Activated naive CD8-positive, alpha-beta T cell treated with anti-CD3 and anti-CD28 coated beads, Interleukin-2, amount 50 U/mL, for 24 hours (primary cell): ENCODE measurements around the gene LTBP2.
A peak's percentile ranks its signal among the peaks of the same experiment; 100 is the strongest.

ENCODE experiments used
- ATAC-seq: fragments of 150-1000 bp; cut with Tn5 transposase; one replicate; pipeline ENCODE4 v1.10.0; 2021
- DNase-seq: peaks from one replicate; pipeline ENCODE4 v3.0.0; 2021
- H3K27ac Mint-ChIP-seq: one replicate; pipeline ENCODE4 v1.8.0; 2021; ENCODE audit warnings: mild to moderate bottlenecking, mixed read lengths
- H3K27me3 Mint-ChIP-seq: one replicate; pipeline ENCODE4 v1.8.0; 2021; ENCODE audit warnings: mixed read lengths
- H3K36me3 Mint-ChIP-seq: one replicate; pipeline ENCODE4 v1.8.0; 2021; ENCODE audit warnings: low read depth, mixed read lengths
- H3K4me1 Mint-ChIP-seq: one replicate; pipeline ENCODE4 v1.8.0; 2021; ENCODE audit warnings: mixed read lengths
- H3K4me3 Mint-ChIP-seq: one replicate; pipeline ENCODE4 v1.8.0; 2021; ENCODE audit warnings: mild to moderate bottlenecking, moderate library complexity, mixed read lengths
- H3K9me3 Mint-ChIP-seq: one replicate; pipeline ENCODE4 v1.8.0; 2021; ENCODE audit warnings: mixed read lengths

LTBP2 gene

DNA sequence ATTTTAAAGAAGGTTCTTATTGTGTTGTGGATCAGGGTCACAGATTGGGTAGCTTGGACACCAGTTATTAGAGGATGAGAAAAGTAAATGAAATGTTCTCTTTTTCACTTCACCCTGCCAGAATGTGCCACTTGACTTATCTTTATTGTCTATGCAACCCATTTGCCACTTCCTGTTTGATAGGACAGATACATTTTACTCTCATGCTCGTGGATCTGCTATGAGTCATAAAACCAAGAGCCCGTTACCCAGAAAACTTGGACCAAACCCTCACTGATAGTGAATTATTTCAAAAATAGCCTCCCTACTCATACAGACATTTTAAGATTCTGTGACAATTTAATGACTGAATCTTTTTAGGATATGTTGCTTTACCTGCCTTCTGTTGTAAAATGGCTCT lies 116.7 kb downstream of the LTBP2 start:
- Mint-ChIP-seq H3K4me3 (no peak overlapping the region), H3K36me3 (peaks cover 3% of the 10 kb centered on the region), H3K9me3 (no peaks in the 10 kb centered on the region), H3K4me1 (peaks cover 24% of the 10 kb centered on the region), H3K27me3 (no peaks in the 10 kb centered on the region), H3K27ac (peak overlapping the region; percentile 90)
- no peak for DNase-seq
- ATAC-seq = no peak

GRCh38 chr14:74493343-74494261 lies 118.4 kb downstream of the LTBP2 start, which contains the start of gene ISCA2:
ISCA2 (plus strand) TSS chr14:74493765; CDS start chr14:74493775, 10 bp downstream.
- peak; percentile 100 for DNase-seq
- no peaks in the 10 kb centered on the region for H3K27me3 Mint-ChIP-seq
- H3K36me3 Mint-ChIP-seq = peaks cover 2% of the 10 kb centered on the region
- no peaks in the 10 kb centered on the region for H3K9me3 Mint-ChIP-seq
- peak; percentile 97 for ATAC-seq
- H3K4me3 Mint-ChIP-seq = no peak within 1 kb of the TSS
- peak within 1 kb of the TSS; percentile 90 for H3K27ac Mint-ChIP-seq
- H3K4me1 Mint-ChIP-seq = peaks cover 34% of the 10 kb centered on the region

DNA sequence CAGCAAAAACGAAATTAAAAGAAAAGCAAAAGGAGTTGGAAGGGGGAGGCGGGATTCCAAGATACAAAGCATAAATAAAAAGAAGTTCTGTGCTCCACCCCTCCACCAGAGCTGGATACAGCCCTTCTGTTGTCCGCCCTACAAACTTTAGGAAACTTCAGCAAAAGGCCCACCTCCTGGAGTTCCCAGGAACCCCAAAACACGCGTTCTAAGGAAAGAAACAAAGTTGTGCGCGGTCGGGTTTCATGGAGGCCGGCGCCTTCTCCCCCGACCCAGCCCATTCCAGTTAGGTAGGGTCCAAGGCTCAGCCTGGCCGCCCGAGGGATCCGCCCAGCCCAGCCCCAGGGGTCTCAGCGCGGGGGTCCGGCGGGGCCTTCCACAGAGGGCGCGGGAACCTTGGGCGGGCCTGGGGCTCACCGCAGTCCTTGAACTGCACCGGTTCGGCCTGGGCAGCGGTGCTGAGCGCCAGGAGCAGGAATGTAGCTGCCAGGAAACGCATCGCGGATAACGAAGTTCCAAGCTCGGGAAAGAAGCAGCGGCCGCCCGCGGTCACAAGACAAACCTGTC lies 119.2 kb downstream of the LTBP2 start, which contains the start of gene NPC2:
Gene NPC2 (minus strand): TSS at position 530 of the 567 bp plus-strand sequence. CDS start 31 bp downstream, at position 499.
- Mint-ChIP-seq H3K9me3 (no peaks in the 10 kb centered on the region), H3K27ac (peak within 1 kb of the TSS; percentile 90), H3K4me1 (peaks cover 34% of the 10 kb centered on the region), H3K4me3 (no peak within 1 kb of the TSS), H3K36me3 (peaks cover 2% of the 10 kb centered on the region), H3K27me3 (no peaks in the 10 kb centered on the region)
- no peak for ATAC-seq
- no peak for DNase-seq

DNA sequence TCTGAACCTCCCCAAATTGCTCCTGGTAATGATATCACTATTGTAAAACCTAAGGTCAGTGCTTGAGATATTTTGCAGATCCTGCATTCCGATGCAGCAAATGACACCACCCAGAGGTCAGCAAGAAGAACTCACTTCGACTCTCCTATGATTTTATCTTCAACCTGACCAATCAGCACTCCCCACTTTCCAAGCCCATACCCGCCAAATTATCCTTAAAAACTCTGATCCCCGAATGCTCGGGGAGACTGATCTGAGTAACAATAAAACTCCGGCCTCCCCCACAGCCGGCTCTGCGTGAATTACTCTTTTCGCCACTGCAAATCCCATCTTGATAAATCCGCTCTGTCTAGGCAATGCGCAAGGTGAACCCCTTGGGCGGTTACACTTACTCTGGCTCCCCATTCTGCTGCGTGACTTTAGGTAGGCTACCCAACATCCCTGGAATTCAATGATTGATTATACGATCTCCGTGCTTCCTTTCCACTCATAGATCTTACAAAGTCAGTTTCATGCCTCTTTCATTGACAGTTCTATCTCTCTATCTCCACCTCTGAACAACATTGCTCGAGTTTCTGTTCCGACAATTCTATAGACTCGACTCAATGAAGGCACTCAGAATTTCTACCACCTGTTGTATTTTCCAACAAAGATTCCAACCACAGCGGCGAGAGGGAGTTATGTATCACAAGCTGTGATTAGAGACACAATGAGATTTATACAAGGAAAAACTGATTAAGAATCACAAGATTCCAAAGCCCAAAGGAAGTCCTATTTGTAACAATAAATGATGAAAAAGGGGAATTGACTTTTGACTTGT lies 119.9 kb downstream of the LTBP2 start:
- H3K36me3 Mint-ChIP-seq = peaks cover 2% of the 10 kb centered on the region
- H3K27me3 Mint-ChIP-seq = no peaks in the 10 kb centered on the region
- DNase-seq (no peak), ATAC-seq (no peak)
- H3K4me3 Mint-ChIP-seq = no peak overlapping the region
- no peaks in the 10 kb centered on the region for H3K9me3 Mint-ChIP-seq
- no peak overlapping the region for H3K27ac Mint-ChIP-seq
- H3K4me1 Mint-ChIP-seq = peaks cover 34% of the 10 kb centered on the region

- ATAC-seq = no peak
- no peak overlapping the region for H3K27ac Mint-ChIP-seq
- peaks cover 29% of the 10 kb centered on the region for H3K4me1 Mint-ChIP-seq
- H3K4me3 Mint-ChIP-seq = no peak overlapping the region
- no peak for DNase-seq
- H3K36me3 Mint-ChIP-seq = no peaks in the 10 kb centered on the region
- no peaks in the 10 kb centered on the region for H3K27me3 Mint-ChIP-seq
- H3K9me3 Mint-ChIP-seq = no peaks in the 10 kb centered on the region
These were observed 121.6 kb downstream of the LTBP2 start for GRCh38 chr14:74490486-74490885.

DNA sequence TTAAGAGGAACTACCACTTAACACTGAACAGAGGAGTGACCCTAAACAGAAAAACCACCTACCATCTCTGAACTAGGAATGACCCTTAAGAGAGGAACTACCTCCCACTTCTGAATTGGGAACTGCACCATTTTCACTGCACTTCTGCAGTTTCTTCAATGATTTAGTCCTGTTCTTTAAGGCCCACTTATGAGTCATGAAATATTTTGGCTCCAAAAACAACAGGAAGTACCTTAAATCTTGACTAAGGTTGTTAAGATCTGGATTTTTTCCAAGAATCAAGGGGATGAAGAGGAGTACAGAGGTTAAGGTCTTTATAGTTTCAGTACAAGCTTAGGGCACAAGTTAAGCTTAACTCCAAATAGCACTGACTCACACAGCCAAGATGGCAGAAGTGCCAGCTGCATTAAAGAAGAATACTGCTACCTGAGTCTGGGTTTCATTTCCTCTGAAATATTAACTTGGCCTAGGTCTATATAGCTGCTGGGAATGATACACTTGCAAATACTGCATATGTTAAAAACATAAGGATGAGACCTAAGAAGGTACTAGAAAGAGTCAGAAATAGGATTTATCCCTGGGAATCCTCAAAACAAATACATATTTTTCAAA lies 123.1 kb downstream of the LTBP2 start:
- no peaks in the 10 kb centered on the region for H3K9me3 Mint-ChIP-seq
- H3K36me3 Mint-ChIP-seq = no peaks in the 10 kb centered on the region
- H3K4me1 Mint-ChIP-seq = peaks cover 15% of the 10 kb centered on the region
- DNase-seq (no peak), ATAC-seq (no peak)
- H3K4me3 Mint-ChIP-seq = no peak overlapping the region
- no peaks in the 10 kb centered on the region for H3K27me3 Mint-ChIP-seq
- H3K27ac Mint-ChIP-seq = peak overlapping the region; percentile 46

DNA sequence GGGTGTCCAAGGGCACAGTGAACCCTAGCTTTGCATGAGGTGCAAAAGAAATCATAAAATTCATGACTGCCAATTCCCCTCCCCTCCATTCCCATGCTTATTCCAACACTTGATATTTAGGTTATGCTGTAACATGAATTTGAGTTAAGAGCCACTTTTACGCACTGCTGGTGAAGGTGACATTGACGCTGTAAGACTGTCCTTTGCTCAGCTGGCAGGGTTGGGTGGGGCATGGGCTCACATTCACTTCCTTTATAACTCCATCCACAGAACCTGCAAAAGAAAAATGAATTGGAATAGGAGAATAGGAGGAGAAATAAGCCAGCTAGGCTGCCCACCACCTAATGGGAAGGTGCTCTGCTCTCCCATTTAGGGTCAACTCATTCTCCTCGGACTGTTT lies 125.9 kb downstream of the LTBP2 start:
- no peak overlapping the region for H3K4me3 Mint-ChIP-seq
- peaks cover 11% of the 10 kb centered on the region for H3K4me1 Mint-ChIP-seq
- H3K9me3 Mint-ChIP-seq = no peaks in the 10 kb centered on the region
- peaks cover 3% of the 10 kb centered on the region for H3K36me3 Mint-ChIP-seq
- H3K27ac Mint-ChIP-seq = no peak overlapping the region
- no peak for ATAC-seq
- no peaks in the 10 kb centered on the region for H3K27me3 Mint-ChIP-seq
- no peak for DNase-seq

- Mint-ChIP-seq H3K9me3 (no peaks in the 10 kb centered on the region), H3K4me1 (no peaks in the 10 kb centered on the region), H3K27ac (no peak overlapping the region), H3K36me3 (peaks cover 3% of the 10 kb centered on the region), H3K27me3 (no peaks in the 10 kb centered on the region), H3K4me3 (no peak overlapping the region)
- DNase-seq = no peak
- ATAC-seq = no peak
These were observed 128.7 kb downstream of the LTBP2 start for GRCh38 chr14:74483321-74483720.

DNA sequence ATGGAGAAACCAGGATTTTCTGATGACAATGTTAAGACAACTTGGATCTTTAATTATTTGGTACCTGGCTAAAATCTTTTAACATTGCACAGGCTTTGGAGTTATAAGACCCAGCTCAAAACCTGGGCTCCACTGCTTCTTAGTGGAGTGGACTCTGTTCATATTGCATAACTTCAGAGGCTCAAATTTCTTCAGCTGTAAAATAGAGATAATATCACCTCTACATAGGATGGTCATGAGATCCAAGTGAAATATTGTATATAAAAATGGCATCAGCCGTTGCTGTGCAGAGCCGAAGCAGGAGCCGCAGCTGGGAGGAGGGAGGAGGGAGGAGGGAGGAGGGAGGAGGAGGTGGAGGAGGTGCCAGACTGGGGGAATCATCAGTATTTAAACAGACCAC lies 129.5 kb downstream of the LTBP2 start:
- no peak overlapping the region for H3K4me3 Mint-ChIP-seq
- ATAC-seq (no peak), DNase-seq (no peak)
- H3K4me1 Mint-ChIP-seq = no peaks in the 10 kb centered on the region
- no peaks in the 10 kb centered on the region for H3K27me3 Mint-ChIP-seq
- no peak overlapping the region for H3K27ac Mint-ChIP-seq
- no peaks in the 10 kb centered on the region for H3K9me3 Mint-ChIP-seq
- peaks cover 3% of the 10 kb centered on the region for H3K36me3 Mint-ChIP-seq

DNA sequence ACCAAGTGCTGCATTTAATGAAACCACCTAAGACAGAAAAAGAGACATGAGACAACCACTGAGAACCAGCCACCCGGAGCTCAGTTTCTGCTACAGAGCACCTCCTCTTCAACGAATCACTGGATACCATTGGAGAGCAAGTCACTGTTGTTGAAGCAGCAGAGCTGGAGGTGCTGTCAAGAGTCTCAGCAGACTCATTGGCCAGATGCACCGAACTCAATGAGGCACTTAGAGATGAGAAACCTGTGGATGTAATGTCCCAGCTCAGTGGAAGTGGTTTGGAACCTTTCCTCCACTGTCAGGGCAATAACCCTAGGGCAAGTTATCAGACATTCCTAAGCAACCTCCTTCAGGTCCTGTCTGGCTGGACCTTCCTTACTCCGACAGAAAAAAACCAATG lies 132.0 kb downstream of the LTBP2 start:
- H3K36me3 Mint-ChIP-seq = peaks cover 3% of the 10 kb centered on the region
- DNase-seq = no peak

DNA sequence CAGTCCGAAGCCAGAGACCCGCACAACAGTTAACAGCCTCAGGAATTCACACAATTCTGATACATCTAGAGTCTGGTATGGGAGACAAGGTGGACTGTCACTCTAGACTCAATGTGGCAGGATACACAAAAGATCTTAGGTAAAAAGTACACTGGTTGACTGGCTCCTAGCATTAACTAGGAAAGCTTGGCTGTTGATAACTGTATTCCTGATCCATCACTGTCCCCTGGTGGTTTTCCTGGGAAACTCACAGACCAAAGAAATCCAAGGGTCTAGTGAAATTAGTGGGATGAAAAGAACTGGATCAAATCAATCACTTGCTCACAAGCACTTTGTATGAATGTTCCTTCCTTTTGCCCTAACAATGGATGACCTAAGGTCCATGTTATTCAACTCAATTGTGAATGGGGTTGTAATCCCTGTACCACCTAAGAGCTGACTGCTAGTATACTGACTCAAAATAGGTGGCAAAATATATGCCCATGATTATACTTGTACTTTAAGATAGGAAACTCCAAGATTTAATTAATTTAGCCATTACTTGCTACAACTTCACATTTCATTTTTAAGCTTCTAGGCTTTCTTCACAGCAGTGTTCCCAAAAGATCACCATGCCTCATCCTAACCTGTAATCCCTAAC lies 132.9 kb downstream of the LTBP2 start:
- H3K4me3 Mint-ChIP-seq = no peak overlapping the region
- H3K27ac Mint-ChIP-seq = no peak overlapping the region
- DNase-seq (no peak), ATAC-seq (no peak)
- no peaks in the 10 kb centered on the region for H3K27me3 Mint-ChIP-seq
- no peaks in the 10 kb centered on the region for H3K4me1 Mint-ChIP-seq
- no peaks in the 10 kb centered on the region for H3K9me3 Mint-ChIP-seq
- H3K36me3 Mint-ChIP-seq = peaks cover 3% of the 10 kb centered on the region

More for the DNA sequence above, 132.0 kb downstream of the LTBP2 start:
- Mint-ChIP-seq H3K27ac (no peak overlapping the region), H3K4me3 (no peak overlapping the region), H3K4me1 (no peaks in the 10 kb centered on the region), H3K9me3 (no peaks in the 10 kb centered on the region), H3K27me3 (no peaks in the 10 kb centered on the region)
- ATAC-seq = no peak

GRCh38 chr14:74476607-74477006 lies 135.4 kb downstream of the LTBP2 start:
- H3K9me3 Mint-ChIP-seq = no peaks in the 10 kb centered on the region
- H3K4me3 Mint-ChIP-seq = no peak overlapping the region
- no peak overlapping the region for H3K27ac Mint-ChIP-seq
- no peaks in the 10 kb centered on the region for H3K4me1 Mint-ChIP-seq
- H3K27me3 Mint-ChIP-seq = no peaks in the 10 kb centered on the region
- DNase-seq (no peak), ATAC-seq (no peak)
- H3K36me3 Mint-ChIP-seq = peaks cover 9% of the 10 kb centered on the region

DNA sequence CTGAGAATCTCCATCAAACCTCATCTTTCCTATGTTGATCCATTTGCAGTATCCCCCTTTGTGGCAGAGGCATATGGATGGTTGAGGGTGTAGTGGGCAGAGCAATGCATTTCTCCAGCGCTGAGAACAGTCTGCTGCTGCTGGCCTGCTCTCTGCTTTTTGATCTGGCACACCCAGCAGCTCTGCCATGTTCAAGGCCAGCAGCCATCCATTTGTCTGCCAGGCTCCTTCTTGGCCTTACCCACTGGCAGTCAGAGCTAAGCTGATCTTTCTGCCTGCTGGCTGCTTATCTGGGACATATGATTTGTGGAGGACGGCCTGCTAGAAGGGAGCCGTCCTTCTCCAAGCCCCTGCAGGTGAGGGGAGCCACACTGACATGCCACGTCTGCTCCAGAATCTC lies 135.9 kb downstream of the LTBP2 start:
- ATAC-seq (no peak), DNase-seq (no peak)
- H3K36me3 Mint-ChIP-seq = peaks cover 6% of the 10 kb centered on the region
- H3K9me3 Mint-ChIP-seq = no peaks in the 10 kb centered on the region
- no peak overlapping the region for H3K27ac Mint-ChIP-seq
- H3K27me3 Mint-ChIP-seq = no peaks in the 10 kb centered on the region
- no peaks in the 10 kb centered on the region for H3K4me1 Mint-ChIP-seq
- H3K4me3 Mint-ChIP-seq = no peak overlapping the region

GRCh38 chr14:74475678-74476077 lies 136.4 kb downstream of the LTBP2 start:
- H3K27ac Mint-ChIP-seq = no peak overlapping the region
- H3K36me3 Mint-ChIP-seq = peaks cover 6% of the 10 kb centered on the region
- H3K4me1 Mint-ChIP-seq = no peaks in the 10 kb centered on the region
- H3K4me3 Mint-ChIP-seq = no peak overlapping the region
- ATAC-seq = peak; percentile 28
- H3K27me3 Mint-ChIP-seq = no peaks in the 10 kb centered on the region
- DNase-seq = no peak
- H3K9me3 Mint-ChIP-seq = no peaks in the 10 kb centered on the region
